Tibial nerve (tissue), 4 donors: ENCODE results near the gene ITGA1.

ENCODE experiments used
- CTCF ChIP-seq, 5 experiments: fragments of 200-600 bp in 3 of 5; fragments of 450-650 bp in 2 of 5; sonication (generic) in 3 of 5; IDR thresholded peaks; one replicate each; pipeline ENCODE4 v1.5.1; 2016 to 2019; ENCODE audit warnings: antibody characterized with exemption in 5 of 5, mild to moderate bottlenecking in 3 of 5, moderate library complexity in 2 of 5
- EP300 ChIP-seq, 2 donors: sonication (generic); formaldehyde crosslinking; IDR thresholded peaks; one replicate each; pipeline ENCODE4 v1.6.1; 2017; ENCODE audit warnings: antibody characterized with exemption in 2 of 2, mild to moderate bottlenecking in 1 of 2
- POLR2A ChIP-seq, 2 donors: fragments of 450-650 bp; IDR thresholded peaks; one replicate each; pipeline ENCODE4 v1.6.1; 2017; ENCODE audit warnings: antibody characterized with exemption in 2 of 2, mild to moderate bottlenecking in 2 of 2, moderate library complexity in 2 of 2

GRCh38 chr5:52822437-52822836 lies 34.7 kb downstream of the ITGA1 start:
- TF ChIP-seq EP300 (IDR thresholded peaks at IDR 0.05) (peak in 1 of 2 donors; percentile 29), CTCF (IDR thresholded peaks at IDR 0.05) (no peak), POLR2A (IDR thresholded peaks at IDR 0.05) (no peak)
